ENCODE results near the gene PPP2R5C. TPM values are rescaled to one million over a fixed set of nuclear protein-coding genes. Genes with fewer than 3 reads are reported as not detected.

PPP2R5C gene
- total and polyA plus RNA-seq, 9 of the 15 experiments (the other 6 are each of a cell fraction or from before 2014, with no cell fraction given) = 284 to 617 (median 395) TPM

DNA sequence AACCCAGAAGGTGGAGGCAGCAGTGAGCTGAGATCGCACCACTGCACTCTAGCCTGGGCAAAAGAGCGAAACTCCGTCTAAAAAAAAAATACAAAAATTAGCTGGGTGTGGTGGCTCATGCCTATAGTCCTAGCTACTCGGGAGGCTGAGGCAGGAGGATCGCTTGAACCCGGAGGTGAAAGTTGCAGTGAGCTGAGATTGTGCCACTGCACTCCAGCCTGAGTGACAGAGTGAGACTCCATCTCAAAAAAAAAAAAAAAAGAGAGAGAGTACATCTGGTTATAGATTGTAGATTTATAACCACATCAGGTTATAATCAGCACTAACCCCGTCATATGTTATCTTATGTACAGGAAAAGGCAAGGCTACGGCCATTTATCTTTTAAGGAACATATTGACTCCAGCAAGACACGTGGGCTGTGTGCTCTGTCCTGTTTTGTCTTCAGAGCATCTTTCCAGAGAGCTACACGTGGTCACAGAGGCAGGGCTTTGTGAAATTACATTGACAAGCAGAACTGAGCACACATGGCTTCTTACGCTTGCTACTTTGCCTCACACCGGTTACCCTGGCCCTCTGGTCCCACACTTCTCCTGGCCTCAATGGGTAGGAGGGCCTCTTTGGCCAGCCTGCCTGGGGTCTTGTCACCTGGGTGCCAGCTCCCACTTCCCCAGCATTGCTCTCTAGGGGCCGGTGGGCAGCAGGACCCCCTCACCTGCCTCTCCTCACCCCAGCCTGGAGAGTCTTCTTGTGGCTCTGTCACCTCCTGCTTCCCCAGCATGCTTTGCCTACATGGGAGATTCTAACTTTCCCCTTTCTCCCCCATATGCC is 196.1 kb downstream of the PPP2R5C start (continued):
- TF ChIP-seq, protein P1, sequence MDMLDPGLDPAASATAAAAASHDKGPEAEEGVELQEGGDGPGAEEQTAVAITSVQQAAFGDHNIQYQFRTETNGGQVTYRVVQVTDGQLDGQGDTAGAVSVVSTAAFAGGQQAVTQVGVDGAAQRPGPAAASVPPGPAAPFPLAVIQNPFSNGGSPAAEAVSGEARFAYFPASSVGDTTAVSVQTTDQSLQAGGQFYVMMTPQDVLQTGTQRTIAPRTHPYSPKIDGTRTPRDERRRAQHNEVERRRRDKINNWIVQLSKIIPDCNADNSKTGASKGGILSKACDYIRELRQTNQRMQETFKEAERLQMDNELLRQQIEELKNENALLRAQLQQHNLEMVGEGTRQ (CRISPR knock-in tag; IDR thresholded peaks at IDR 0.05) = peak; percentile 44; the same call in 1 of the 2 replicates
- no peak for TF ChIP-seq MECOM (CRISPR knock-in tag; IDR thresholded peaks at IDR 0.05)
- TF ChIP-seq ZNF436 (CRISPR knock-in tag; IDR thresholded peaks at IDR 0.05) = no peak
- TF ChIP-seq PHF20 (IDR thresholded peaks at IDR 0.05; ENCODE audit: partially characterized antibody) = no peak
- TF ChIP-seq, protein P2, sequence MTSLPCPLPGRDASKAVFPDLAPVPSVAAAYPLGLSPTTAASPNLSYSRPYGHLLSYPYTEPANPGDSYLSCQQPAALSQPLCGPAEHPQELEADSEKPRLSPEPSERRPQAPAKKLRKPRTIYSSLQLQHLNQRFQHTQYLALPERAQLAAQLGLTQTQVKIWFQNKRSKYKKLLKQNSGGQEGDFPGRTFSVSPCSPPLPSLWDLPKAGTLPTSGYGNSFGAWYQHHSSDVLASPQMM (CRISPR knock-in tag; IDR thresholded peaks at IDR 0.05) = no peak
- TF ChIP-seq, protein P3, sequence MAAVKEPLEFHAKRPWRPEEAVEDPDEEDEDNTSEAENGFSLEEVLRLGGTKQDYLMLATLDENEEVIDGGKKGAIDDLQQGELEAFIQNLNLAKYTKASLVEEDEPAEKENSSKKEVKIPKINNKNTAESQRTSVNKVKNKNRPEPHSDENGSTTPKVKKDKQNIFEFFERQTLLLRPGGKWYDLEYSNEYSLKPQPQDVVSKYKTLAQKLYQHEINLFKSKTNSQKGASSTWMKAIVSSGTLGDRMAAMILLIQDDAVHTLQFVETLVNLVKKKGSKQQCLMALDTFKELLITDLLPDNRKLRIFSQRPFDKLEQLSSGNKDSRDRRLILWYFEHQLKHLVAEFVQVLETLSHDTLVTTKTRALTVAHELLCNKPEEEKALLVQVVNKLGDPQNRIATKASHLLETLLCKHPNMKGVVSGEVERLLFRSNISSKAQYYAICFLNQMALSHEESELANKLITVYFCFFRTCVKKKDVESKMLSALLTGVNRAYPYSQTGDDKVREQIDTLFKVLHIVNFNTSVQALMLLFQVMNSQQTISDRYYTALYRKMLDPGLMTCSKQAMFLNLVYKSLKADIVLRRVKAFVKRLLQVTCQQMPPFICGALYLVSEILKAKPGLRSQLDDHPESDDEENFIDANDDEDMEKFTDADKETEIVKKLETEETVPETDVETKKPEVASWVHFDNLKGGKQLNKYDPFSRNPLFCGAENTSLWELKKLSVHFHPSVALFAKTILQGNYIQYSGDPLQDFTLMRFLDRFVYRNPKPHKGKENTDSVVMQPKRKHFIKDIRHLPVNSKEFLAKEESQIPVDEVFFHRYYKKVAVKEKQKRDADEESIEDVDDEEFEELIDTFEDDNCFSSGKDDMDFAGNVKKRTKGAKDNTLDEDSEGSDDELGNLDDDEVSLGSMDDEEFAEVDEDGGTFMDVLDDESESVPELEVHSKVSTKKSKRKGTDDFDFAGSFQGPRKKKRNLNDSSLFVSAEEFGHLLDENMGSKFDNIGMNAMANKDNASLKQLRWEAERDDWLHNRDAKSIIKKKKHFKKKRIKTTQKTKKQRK (IDR thresholded peaks at IDR 0.05; ENCODE audit: borderline replicate concordance, low read depth, low read length) = no peak
- no peak for TF ChIP-seq PML (IDR thresholded peaks at IDR 0.05; ENCODE audit: low read length)
- TF ChIP-seq, protein P4, sequence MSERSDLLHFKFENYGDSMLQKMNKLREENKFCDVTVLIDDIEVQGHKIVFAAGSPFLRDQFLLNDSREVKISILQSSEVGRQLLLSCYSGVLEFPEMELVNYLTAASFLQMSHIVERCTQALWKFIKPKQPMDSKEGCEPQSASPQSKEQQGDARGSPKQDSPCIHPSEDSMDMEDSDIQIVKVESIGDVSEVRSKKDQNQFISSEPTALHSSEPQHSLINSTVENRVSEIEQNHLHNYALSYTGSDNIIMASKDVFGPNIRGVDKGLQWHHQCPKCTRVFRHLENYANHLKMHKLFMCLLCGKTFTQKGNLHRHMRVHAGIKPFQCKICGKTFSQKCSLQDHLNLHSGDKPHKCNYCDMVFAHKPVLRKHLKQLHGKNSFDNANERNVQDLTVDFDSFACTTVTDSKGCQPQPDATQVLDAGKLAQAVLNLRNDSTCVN (CRISPR knock-in tag; IDR thresholded peaks at IDR 0.05) = no peak
- TF ChIP-seq ZFP1 (CRISPR knock-in tag; IDR thresholded peaks at IDR 0.05) = no peak
- TF ChIP-seq, protein P5, sequence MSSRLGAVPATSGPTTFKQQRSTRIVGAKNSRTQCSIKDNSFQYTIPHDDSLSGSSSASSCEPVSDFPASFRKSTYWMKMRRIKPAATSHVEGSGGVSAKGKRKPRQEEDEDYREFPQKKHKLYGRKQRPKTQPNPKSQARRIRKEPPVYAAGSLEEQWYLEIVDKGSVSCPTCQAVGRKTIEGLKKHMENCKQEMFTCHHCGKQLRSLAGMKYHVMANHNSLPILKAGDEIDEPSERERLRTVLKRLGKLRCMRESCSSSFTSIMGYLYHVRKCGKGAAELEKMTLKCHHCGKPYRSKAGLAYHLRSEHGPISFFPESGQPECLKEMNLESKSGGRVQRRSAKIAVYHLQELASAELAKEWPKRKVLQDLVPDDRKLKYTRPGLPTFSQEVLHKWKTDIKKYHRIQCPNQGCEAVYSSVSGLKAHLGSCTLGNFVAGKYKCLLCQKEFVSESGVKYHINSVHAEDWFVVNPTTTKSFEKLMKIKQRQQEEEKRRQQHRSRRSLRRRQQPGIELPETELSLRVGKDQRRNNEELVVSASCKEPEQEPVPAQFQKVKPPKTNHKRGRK (tag; IDR thresholded peaks at IDR 0.05) = no peak
- 0 out of 2 replicates have a peak, but pooled peaks have one; percentile 16 for TF ChIP-seq DMBX1 (CRISPR knock-in tag; IDR thresholded peaks at IDR 0.05; ENCODE audit: borderline replicate concordance)
- TF ChIP-seq ZKSCAN8 (CRISPR knock-in tag; IDR thresholded peaks at IDR 0.05) = no peak
- TF ChIP-seq SAP30 (IDR thresholded peaks at IDR 0.05; ENCODE audit: borderline replicate concordance, insufficient read depth, low read depth, low read length, poor library complexity, severe bottlenecking) = no peak
- TF ChIP-seq, protein P6, sequence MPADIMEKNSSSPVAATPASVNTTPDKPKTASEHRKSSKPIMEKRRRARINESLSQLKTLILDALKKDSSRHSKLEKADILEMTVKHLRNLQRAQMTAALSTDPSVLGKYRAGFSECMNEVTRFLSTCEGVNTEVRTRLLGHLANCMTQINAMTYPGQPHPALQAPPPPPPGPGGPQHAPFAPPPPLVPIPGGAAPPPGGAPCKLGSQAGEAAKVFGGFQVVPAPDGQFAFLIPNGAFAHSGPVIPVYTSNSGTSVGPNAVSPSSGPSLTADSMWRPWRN (IDR thresholded peaks at IDR 0.05; ENCODE audit: low read depth) = no peak
- TF ChIP-seq ZNF354B (CRISPR knock-in tag; IDR thresholded peaks at IDR 0.05) = no peak
- no peak for TF ChIP-seq GTF2E2 (tag; IDR thresholded peaks at IDR 0.05)
